ENCODE results near the gene GFOD1.

DNA sequence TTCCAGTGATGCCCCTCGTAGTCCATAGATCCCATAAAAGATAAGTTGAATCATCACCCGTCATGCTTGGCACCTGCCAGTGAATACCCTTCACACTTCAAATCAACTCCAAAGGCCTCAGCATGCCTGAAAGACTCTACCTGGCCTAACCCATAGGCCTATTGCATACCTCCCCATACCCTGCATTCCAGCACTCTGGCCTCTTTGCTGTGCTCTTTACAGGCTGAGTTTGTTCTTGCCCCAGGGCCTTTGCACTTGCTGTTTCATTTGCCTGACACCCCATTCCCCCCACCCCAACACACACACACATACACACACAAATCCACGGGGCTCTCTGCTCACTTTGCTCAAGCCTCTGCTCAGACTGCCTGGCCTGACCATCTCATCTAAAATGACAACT, 3.0 kb upstream of the GFOD1 start:
- TF ChIP-seq CHD2 (IDR thresholded peaks at IDR 0.05; ENCODE audit: low read length, partially characterized antibody) (no peak), REST (IDR thresholded peaks at IDR 0.05; ENCODE audit: low read depth, low read length) (no peak), RCOR1 (IDR thresholded peaks at IDR 0.05; ENCODE audit: low read length) (no peak), TAF1 (IDR thresholded peaks at IDR 0.05; ENCODE audit: borderline replicate concordance, low read depth, low read length) (no peak), FOSL2 (IDR thresholded peaks at IDR 0.05; ENCODE audit: borderline replicate concordance, low read depth) (no peak), EP300 (IDR thresholded peaks at IDR 0.05; ENCODE audit: borderline replicate concordance in 1 of 2, low read depth in 1 of 2, low read length in 1 of 2) (no peak), SMC3 (IDR thresholded peaks at IDR 0.05; ENCODE audit: low read depth, low read length) (no peak), ELF1 (IDR thresholded peaks at IDR 0.05) (no peak), POLR2AphosphoS5 (IDR thresholded peaks at IDR 0.05; ENCODE audit: low read depth, low read length) (no peak), USF2 (IDR thresholded peaks at IDR 0.05; ENCODE audit: borderline replicate concordance, low read depth, low read length) (no peak)
- TF ChIP-seq, protein P1, sequence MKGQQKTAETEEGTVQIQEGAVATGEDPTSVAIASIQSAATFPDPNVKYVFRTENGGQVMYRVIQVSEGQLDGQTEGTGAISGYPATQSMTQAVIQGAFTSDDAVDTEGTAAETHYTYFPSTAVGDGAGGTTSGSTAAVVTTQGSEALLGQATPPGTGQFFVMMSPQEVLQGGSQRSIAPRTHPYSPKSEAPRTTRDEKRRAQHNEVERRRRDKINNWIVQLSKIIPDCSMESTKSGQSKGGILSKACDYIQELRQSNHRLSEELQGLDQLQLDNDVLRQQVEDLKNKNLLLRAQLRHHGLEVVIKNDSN (IDR thresholded peaks at IDR 0.05; ENCODE audit: borderline replicate concordance, low read depth), result no peak
- TF ChIP-seq, protein P2, sequence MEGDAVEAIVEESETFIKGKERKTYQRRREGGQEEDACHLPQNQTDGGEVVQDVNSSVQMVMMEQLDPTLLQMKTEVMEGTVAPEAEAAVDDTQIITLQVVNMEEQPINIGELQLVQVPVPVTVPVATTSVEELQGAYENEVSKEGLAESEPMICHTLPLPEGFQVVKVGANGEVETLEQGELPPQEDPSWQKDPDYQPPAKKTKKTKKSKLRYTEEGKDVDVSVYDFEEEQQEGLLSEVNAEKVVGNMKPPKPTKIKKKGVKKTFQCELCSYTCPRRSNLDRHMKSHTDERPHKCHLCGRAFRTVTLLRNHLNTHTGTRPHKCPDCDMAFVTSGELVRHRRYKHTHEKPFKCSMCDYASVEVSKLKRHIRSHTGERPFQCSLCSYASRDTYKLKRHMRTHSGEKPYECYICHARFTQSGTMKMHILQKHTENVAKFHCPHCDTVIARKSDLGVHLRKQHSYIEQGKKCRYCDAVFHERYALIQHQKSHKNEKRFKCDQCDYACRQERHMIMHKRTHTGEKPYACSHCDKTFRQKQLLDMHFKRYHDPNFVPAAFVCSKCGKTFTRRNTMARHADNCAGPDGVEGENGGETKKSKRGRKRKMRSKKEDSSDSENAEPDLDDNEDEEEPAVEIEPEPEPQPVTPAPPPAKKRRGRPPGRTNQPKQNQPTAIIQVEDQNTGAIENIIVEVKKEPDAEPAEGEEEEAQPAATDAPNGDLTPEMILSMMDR (IDR thresholded peaks at IDR 0.05), result no peak
